Central memory CD4-positive, alpha-beta T cell (primary cell): ENCODE measurements around the gene CUL7.
"Not testable (repeated sequence)": the region's sequence is repeated elsewhere in the genome, so short reads cannot be mapped to it uniquely, and the experiment has no call there.

Source experiments
- DNase-seq: peaks from one replicate; pipeline ENCODE4 v3.0.0; 2022

Gene CUL7

GRCh38 chr6:43043310-43043709, 10.3 kb downstream of the CUL7 start:
- no peak for DNase-seq

- DNase-seq, result not testable (repeated sequence)
Observed at GRCh38 chr6:43041475-43041874, 12.2 kb downstream of the CUL7 start.

GRCh38 chr6:43040542-43041257, 13.0 kb downstream of the CUL7 start:
- DNase-seq, result no peak

GRCh38 chr6:43038727-43039126, 14.9 kb downstream of the CUL7 start:
- no peak for DNase-seq

GRCh38 chr6:43037706-43038105, 15.9 kb downstream of the CUL7 start:
- no peak for DNase-seq

- DNase-seq, result no peak
Observed at GRCh38 chr6:43037197-43037596, 16.5 kb downstream of the CUL7 start.

- no peak for DNase-seq
Observed at GRCh38 chr6:43036712-43037111, 16.9 kb downstream of the CUL7 start.

- DNase-seq, result no peak
Observed at GRCh38 chr6:43035495-43036194, 18.0 kb downstream of the CUL7 start.

- no peak for DNase-seq
Observed at GRCh38 chr6:43034190-43034525, 19.5 kb downstream of the CUL7 start.

GRCh38 chr6:43033496-43034189, 20.0 kb downstream of the CUL7 start:
- DNase-seq, result no peak

GRCh38 chr6:43032326-43032725, 21.3 kb downstream of the CUL7 start:
- no peak for DNase-seq

GRCh38 chr6:43029120-43029519, 24.5 kb downstream of the CUL7 start:
- no peak for DNase-seq

GRCh38 chr6:43026365-43026764, 27.3 kb downstream of the CUL7 start:
- DNase-seq, result no peak

- no peak for DNase-seq
Observed at GRCh38 chr6:43024436-43024835, 29.2 kb downstream of the CUL7 start.

GRCh38 chr6:43021270-43022047, 32.2 kb downstream of the CUL7 start, which contains the start of gene RRP36:
Gene RRP36, plus strand, starts transcription at chr6:43021623. Its CDS starts 32 bp downstream, at chr6:43021655.
- DNase-seq, result peak; percentile 56

- DNase-seq, result no peak
Observed at GRCh38 chr6:43020847-43021246, 32.8 kb downstream of the CUL7 start.

GRCh38 chr6:43020052-43020705, 33.5 kb downstream of the CUL7 start:
- no peak for DNase-seq

GRCh38 chr6:43019152-43019551, 34.5 kb downstream of the CUL7 start:
- DNase-seq, result no peak

GRCh38 chr6:43016943-43017334, 36.7 kb downstream of the CUL7 start:
- DNase-seq, result no peak

- DNase-seq, result no peak
Observed at GRCh38 chr6:43016176-43016942, 37.3 kb downstream of the CUL7 start.

- no peak for DNase-seq
Observed at GRCh38 chr6:43014434-43014909, 39.2 kb downstream of the CUL7 start.
